ENCODE measurements around the gene SYNPR. TPM values are rescaled to one million over a fixed set of nuclear protein-coding genes. Genes with fewer than 3 reads are reported as not detected.

The SYNPR gene
- total RNA-seq, 2 experiments from 2014 or later: not detected

DNA sequence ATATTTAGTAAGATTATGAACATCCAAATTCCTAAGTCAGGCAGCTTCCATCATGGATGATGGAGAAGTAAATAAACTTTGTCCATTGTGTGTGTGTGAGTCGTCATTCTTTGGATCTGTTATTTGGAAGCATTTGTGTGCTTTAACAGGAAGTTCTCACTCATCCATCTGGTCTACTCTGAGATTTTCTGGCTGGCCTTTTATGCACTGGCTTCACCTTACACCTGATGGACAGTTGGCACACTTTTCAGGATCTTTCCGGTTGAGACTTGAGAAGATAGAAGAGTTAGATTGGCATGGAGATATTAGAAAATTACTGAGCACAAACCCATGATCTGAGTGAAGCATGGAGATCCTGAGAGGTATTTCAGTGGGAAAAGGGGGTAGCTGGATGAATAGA, 12.6 kb downstream of the SYNPR start:
- DNase-seq (no peak), ATAC-seq (ENCODE audit: poor library complexity) (no peak)
- H3K36me3 ChIP-seq (ENCODE audit: insufficient read depth, low read length): no peaks in the 10 kb centered on the region
- no peak overlapping the region for H3K4me3 Mint-ChIP-seq
- intact Hi-C loops (cut with DNase I, micrococcal nuclease): no loop called here
- H3K9me3 Mint-ChIP-seq: peaks cover 1% of the 10 kb centered on the region
- no peak overlapping the region for H3K4me3 ChIP-seq (ENCODE audit: low read length)
- H3K27ac Mint-ChIP-seq: no peak overlapping the region
- H3K9me3 ChIP-seq (ENCODE audit: control insufficient read depth in 1 of 2, insufficient read depth in 1 of 2, low read length in 2 of 2): no peaks in the 10 kb centered on the region
- no peaks in the 10 kb centered on the region for H3K27me3 ChIP-seq (ENCODE audit: control insufficient read depth in 1 of 2, insufficient read depth in 2 of 2, low read length in 2 of 2)
- H3K4me1 ChIP-seq (ENCODE audit: insufficient read depth, low read length): no peaks in the 10 kb centered on the region
- TF ChIP-seq, protein P1, sequence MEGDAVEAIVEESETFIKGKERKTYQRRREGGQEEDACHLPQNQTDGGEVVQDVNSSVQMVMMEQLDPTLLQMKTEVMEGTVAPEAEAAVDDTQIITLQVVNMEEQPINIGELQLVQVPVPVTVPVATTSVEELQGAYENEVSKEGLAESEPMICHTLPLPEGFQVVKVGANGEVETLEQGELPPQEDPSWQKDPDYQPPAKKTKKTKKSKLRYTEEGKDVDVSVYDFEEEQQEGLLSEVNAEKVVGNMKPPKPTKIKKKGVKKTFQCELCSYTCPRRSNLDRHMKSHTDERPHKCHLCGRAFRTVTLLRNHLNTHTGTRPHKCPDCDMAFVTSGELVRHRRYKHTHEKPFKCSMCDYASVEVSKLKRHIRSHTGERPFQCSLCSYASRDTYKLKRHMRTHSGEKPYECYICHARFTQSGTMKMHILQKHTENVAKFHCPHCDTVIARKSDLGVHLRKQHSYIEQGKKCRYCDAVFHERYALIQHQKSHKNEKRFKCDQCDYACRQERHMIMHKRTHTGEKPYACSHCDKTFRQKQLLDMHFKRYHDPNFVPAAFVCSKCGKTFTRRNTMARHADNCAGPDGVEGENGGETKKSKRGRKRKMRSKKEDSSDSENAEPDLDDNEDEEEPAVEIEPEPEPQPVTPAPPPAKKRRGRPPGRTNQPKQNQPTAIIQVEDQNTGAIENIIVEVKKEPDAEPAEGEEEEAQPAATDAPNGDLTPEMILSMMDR (IDR thresholded peaks at IDR 0.05): no peak
- H3K4me1 Mint-ChIP-seq (ENCODE audit: low read depth): no peaks in the 10 kb centered on the region
- H3K36me3 Mint-ChIP-seq (ENCODE audit: low read depth): no peaks in the 10 kb centered on the region
- POLR2A ChIA-PET: no interaction called here
- CTCF ChIA-PET: no interaction called here
- H3K27me3 Mint-ChIP-seq: no peaks in the 10 kb centered on the region
- no peak overlapping the region for H3K27ac ChIP-seq (ENCODE audit: low read depth in 1 of 2, low read length in 2 of 2)

DNA sequence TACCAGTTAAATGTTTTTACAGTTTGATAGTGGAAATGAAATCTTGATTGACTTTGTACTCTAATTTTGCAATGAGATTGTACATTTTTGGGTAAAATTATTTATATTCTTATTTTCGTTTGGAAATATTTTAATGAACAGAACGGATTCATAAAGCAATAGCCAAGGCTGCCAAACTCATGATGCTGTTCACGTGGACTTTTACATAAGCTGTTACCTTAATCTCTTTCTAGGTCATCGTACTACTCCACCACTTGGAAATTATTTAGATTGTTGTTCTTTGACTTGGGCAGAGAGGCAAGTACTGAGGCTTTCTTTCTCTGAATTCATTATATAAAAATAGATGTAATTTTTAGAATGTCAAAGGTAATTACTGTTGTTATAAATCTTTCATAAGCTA, 16.2 kb downstream of the SYNPR start:
- H3K9me3 ChIP-seq (ENCODE audit: control insufficient read depth in 1 of 2, insufficient read depth in 1 of 2, low read length in 2 of 2): no peaks in the 10 kb centered on the region
- ChIA-PET CTCF (no interaction called here), POLR2A (no interaction called here)
- H3K4me1 Mint-ChIP-seq (ENCODE audit: low read depth): no peaks in the 10 kb centered on the region
- H3K4me3 Mint-ChIP-seq: no peak overlapping the region
- H3K27ac Mint-ChIP-seq: no peak overlapping the region
- TF ChIP-seq, protein P1 (IDR thresholded peaks at IDR 0.05): no peak
- no peaks in the 10 kb centered on the region for H3K36me3 ChIP-seq (ENCODE audit: insufficient read depth, low read length)
- no peaks in the 10 kb centered on the region for H3K4me1 ChIP-seq (ENCODE audit: insufficient read depth, low read length)
- no peak for ATAC-seq (ENCODE audit: poor library complexity)
- H3K27me3 ChIP-seq (ENCODE audit: control insufficient read depth in 1 of 2, insufficient read depth in 2 of 2, low read length in 2 of 2): no peaks in the 10 kb centered on the region
- H3K36me3 Mint-ChIP-seq (ENCODE audit: low read depth): no peaks in the 10 kb centered on the region
- intact Hi-C loops (cut with DNase I, micrococcal nuclease): no loop called here
- no peaks in the 10 kb centered on the region for H3K27me3 Mint-ChIP-seq
- no peak overlapping the region for H3K4me3 ChIP-seq (ENCODE audit: low read length)
- no peak overlapping the region for H3K27ac ChIP-seq (ENCODE audit: low read depth in 1 of 2, low read length in 2 of 2)
- H3K9me3 Mint-ChIP-seq: no peaks in the 10 kb centered on the region
- no peak for DNase-seq

DNA sequence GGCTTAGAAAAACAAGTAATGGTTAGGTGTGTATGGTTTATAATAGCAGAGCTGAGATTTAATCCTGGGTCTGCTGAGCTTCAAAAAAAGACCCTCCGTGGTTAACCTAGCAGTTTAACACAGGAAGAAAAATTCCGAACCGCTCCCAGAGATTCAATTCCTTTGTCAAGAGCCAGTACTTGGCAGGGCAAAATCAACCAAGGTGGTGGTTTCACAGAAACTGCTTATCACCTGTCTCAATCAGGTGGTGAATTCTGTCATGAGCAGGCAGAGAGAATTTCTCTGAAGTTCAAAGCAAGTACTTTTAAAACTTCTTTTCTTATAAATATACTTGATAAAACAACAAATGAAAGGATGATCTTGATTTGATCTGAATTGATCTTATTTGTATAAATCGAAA, 17.2 kb downstream of the SYNPR start:
- H3K36me3 ChIP-seq (ENCODE audit: insufficient read depth, low read length): no peaks in the 10 kb centered on the region
- H3K27ac ChIP-seq (ENCODE audit: low read depth in 1 of 2, low read length in 2 of 2): no peak overlapping the region
- H3K4me1 ChIP-seq (ENCODE audit: insufficient read depth, low read length): no peaks in the 10 kb centered on the region
- DNase-seq (no peak), ATAC-seq (ENCODE audit: poor library complexity) (no peak)
- H3K9me3 ChIP-seq (ENCODE audit: control insufficient read depth in 1 of 2, insufficient read depth in 1 of 2, low read length in 2 of 2): no peaks in the 10 kb centered on the region
- ChIA-PET POLR2A (interaction anchor here (0.6 kb wide), 1 partner anchor 1009 kb away, joined by 3 read pairs; no protein-coding TSS in a partner anchor), CTCF (no interaction called here)
- no peaks in the 10 kb centered on the region for H3K27me3 Mint-ChIP-seq
- H3K36me3 Mint-ChIP-seq (ENCODE audit: low read depth): no peaks in the 10 kb centered on the region
- H3K27ac Mint-ChIP-seq: no peak overlapping the region
- no peaks in the 10 kb centered on the region for H3K9me3 Mint-ChIP-seq
- TF ChIP-seq, protein P1 (IDR thresholded peaks at IDR 0.05): no peak
- no peak overlapping the region for H3K4me3 Mint-ChIP-seq
- no peak overlapping the region for H3K4me3 ChIP-seq (ENCODE audit: low read length)
- no peaks in the 10 kb centered on the region for H3K4me1 Mint-ChIP-seq (ENCODE audit: low read depth)
- intact Hi-C loops (cut with DNase I, micrococcal nuclease): no loop called here
- H3K27me3 ChIP-seq (ENCODE audit: control insufficient read depth in 1 of 2, insufficient read depth in 2 of 2, low read length in 2 of 2): no peaks in the 10 kb centered on the region
